HG03045 (cell line): ENCODE data around the gene DHRS7C.
"Not testable (repeated sequence)": the region's sequence is repeated elsewhere in the genome, so short reads cannot be mapped to it uniquely, and the experiment has no call there.

ENCODE experiments used
- ATAC-seq: cut with Tn5 transposase; IDR thresholded peaks from one replicate; pipeline ENCODE4 v1.9.1; 2021; ENCODE audit warnings: mild to moderate bottlenecking, moderate library complexity; ENCODE audit not compliant: unreplicated experiment

The DHRS7C gene

GRCh38 chr17:9810100-9810949 lies 18.9 kb upstream of the DHRS7C start:
- no peak for ATAC-seq

GRCh38 chr17:9809409-9809808 lies 18.0 kb upstream of the DHRS7C start:
- no peak for ATAC-seq

GRCh38 chr17:9806699-9807098 lies 15.3 kb upstream of the DHRS7C start:
- ATAC-seq: no peak

- no peak for ATAC-seq
Measured at GRCh38 chr17:9805769-9806168, 14.4 kb upstream of the DHRS7C start.

DNA sequence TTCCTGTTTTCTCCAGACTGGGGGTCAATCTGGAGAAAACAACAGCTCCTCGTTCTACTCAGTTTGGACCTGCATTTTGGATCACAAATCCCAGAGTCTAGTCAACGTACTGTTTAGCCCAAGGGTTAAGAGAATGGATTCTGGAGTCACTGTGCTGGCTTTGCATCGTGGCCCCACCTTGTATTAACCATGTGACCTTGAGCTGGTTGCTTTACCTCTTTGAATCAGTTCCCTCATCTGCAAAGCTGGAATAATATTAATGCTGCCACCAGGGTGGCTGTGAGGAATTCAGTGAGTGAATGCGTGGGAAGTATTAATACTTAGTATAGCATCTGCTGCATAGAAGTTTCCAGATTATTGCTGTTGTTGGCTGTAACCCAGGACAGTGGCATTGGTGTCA lies 11.3 kb upstream of the DHRS7C start:
- ATAC-seq: no peak

- no peak for ATAC-seq
Measured at GRCh38 chr17:9802294-9802693, 10.9 kb upstream of the DHRS7C start.

DNA sequence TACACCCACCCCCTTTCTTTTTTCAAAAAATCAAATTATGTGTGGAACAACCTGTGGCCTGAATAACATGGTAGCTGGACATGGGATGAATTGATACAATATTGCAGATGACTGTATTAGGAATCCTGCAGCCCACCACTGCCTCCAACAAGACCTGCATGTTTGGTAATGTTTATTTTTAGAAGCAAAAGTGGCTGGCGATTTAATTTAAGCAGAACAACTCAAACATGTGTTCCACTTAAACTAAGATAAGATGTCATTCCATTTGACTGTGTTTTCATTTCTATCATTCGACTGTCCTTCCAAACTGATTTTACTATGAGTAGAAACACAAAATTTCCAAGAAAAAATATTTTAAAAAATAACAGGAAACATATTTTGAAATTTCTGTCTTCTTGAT lies 10.1 kb upstream of the DHRS7C start:
- ATAC-seq: no peak

GRCh38 chr17:9798724-9799123 lies 7.3 kb upstream of the DHRS7C start:
- ATAC-seq: no peak

DNA sequence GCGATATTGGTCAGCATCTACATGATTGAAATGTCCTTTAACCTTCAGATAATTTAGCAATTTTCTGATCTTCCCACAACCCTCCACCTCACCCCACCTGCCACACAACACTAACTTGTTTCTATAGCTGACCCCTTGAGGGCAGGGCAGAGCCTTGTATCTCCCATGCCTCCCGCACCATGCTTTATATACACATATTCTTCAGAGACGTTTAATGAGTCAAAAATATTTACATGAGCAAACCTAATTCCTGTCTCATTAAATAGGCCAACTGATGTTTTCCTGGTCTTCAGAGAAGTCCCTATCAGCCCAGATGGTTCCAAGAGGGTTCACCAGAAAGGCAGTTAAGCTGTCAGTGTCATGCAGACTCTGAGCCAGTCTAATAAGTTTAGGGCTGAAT lies 6.6 kb upstream of the DHRS7C start:
- ATAC-seq: no peak

- no peak for ATAC-seq
Measured at GRCh38 chr17:9792181-9792840, 919 bp upstream of the DHRS7C start.

GRCh38 chr17:9790316-9790715 lies 1.1 kb downstream of the DHRS7C start:
- no peak for ATAC-seq

DNA sequence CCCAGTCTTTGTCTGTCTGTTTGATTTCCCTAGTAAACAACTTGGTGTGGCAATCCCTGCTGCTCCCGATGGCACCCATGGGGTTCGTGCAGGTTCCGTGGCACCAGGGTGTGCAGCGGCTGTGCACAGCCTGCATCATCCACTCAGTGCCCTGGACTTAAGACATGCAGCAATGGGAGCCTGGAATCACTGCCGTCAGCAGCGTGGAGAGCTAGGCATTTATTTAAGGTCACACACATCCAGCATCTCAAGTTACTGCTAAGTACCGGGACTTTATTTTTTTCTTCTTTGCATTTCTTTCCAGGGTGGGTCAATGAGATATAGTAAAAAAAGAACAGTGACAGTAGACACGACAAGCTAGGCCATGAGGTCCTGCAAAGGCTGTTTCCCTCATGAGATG lies 2.8 kb downstream of the DHRS7C start:
- ATAC-seq: no peak

- no peak for ATAC-seq
Measured at GRCh38 chr17:9784544-9784943, 6.8 kb downstream of the DHRS7C start.

DNA sequence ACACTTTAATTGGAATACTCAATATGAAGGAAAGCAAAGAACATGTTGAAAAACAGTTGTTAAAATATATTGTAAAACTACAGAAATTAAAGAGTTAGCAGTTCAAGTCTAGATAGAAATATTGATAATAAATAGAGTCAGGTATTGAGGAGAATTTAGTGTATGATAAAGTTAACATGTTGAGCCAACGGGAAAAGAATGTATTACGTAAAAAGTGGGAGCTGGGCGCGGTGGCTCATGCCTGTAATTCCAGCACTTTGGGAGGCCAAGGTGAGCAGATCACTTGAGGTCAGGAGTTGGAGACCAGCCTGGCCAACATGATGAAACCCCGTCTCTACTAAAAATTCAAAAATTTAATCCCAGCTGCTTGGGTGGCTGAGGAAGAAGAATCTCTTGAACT lies 7.9 kb downstream of the DHRS7C start:
- ATAC-seq: not testable (repeated sequence)

DNA sequence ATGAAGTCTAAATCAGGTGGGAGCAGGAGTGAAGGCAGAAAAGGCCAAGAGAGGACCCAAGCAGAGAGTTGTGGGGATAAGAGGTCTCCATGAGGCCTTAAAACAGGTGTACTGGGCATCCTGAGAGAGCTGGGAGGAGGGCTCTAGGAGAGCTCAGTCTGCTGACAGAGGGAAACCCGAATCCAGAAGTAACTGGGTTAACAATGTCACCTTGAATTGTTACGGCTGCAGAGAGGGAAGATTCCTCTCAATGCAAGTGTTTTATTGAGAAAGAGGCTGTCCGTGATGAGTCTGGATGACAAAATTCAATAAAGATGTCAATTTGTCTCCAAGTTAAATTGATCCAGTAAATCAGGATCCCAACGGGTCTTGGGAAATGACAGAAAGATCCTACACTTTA lies 8.3 kb downstream of the DHRS7C start:
- no peak for ATAC-seq

GRCh38 chr17:9780552-9780951 lies 10.8 kb downstream of the DHRS7C start:
- ATAC-seq: no peak

DNA sequence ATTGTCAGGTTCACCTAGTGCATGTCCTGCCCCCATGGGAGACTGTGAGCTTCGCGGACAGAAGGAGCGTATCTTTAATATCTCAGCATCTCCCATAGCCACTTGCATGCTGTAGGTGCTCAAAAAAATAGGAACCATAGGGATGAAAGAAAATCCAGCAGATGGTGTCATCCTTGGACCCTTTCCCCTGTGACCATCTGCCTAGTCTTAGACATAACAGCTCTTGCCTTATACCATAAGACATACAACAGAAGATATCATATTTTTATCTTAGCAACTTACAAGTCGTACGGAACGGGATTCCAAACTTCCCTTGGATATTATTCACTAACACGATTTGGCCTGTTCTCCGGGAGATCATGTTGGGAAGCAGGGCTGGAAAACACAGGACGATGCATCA lies 14.5 kb downstream of the DHRS7C start:
- ATAC-seq: no peak

DNA sequence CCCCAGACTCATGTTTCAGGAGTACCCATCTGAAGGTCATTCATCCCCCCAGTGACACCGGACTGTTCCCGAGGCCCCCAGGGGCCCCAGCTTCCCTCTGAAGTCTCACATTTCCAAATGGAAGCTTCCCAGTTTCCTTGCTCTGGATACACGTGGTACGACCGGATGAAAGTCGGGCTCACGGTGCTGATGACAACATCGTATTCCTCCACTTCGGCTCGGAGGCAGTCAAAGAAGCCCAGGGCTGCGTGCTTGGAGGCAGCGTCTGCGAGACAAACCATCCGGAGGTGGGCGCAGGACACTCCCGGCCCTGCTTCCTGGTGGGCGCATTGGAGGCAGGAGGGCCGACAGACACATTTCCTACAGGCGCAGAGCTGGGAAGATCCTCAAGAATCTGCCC lies 18.7 kb downstream of the DHRS7C start:
- no peak for ATAC-seq

- no peak for ATAC-seq
Measured at GRCh38 chr17:9771465-9771864, 19.9 kb downstream of the DHRS7C start.

DNA sequence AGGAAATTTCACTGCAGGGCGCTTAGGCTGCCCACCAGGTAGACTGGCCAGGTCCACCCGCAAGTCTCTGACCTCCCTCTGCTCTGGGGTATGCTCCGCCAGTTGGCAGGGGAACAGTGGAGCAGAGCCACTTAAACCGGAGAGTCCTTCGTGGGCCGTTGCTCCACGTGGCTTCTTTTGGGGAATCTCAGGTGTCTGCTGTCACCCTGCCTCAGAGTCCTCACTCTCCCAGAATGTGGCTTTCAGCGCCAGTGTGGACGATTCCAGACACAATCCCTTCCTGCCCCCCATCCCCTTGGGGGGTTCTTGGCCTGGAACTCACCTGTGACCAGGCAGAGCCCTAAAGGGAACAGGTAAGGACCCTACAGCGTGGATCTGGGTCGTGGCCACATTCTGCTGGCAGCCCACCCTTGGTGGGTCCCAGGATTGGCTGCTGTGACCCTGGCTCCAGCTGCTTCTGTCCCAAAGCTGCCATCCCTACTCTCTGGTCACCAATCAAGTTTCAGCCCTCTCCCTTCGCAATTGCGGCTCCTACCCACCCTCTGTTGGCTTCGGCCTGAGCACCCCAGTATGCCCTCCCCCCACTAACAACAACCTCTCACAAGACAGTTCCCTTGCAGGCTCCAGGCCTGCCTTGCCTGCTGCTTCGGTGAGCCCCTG lies 22.2 kb downstream of the DHRS7C start:
- ATAC-seq: no peak

GRCh38 chr17:9768381-9768934 lies 22.9 kb downstream of the DHRS7C start:
- ATAC-seq: no peak
